ENCODE results near the gene MED15.

DNA sequence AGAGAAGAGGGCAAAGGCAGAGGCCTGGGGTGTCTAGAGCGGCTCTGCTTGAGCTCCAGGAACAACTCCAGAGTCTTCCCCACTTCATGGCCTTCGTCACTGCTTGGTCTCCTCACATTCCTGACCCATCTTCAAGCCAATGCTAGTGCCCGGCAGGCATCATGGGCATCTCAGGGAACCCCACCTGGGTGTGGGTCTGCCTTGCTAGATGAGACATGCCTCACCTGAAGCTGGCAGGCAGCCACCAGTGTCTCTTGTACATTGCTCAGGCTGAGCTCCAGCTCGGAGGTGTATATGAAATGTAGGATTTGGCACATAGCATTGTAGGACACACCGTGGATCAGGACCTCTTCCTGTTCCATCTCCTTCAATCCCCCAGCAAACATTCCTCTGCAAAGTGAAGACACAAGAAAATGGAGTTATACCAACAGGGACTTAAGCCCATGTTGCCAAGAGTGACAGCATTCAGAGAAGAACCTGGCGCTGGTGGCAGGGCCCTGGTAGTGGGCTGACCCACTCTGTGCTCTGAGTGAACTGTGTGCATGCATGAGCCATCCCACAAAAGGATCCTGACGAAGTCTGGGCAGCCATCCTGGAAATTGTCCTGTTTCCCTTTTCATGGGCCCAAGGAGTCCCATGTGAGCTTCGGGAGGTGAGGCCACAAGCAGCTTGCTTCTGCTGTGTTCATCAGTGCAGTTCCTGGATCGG is 36.1 kb upstream of the MED15 start:
- TF ChIP-seq, protein P1, sequence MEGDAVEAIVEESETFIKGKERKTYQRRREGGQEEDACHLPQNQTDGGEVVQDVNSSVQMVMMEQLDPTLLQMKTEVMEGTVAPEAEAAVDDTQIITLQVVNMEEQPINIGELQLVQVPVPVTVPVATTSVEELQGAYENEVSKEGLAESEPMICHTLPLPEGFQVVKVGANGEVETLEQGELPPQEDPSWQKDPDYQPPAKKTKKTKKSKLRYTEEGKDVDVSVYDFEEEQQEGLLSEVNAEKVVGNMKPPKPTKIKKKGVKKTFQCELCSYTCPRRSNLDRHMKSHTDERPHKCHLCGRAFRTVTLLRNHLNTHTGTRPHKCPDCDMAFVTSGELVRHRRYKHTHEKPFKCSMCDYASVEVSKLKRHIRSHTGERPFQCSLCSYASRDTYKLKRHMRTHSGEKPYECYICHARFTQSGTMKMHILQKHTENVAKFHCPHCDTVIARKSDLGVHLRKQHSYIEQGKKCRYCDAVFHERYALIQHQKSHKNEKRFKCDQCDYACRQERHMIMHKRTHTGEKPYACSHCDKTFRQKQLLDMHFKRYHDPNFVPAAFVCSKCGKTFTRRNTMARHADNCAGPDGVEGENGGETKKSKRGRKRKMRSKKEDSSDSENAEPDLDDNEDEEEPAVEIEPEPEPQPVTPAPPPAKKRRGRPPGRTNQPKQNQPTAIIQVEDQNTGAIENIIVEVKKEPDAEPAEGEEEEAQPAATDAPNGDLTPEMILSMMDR (IDR thresholded peaks at IDR 0.05) = no peak
- TF ChIP-seq POLR2AphosphoS5 (IDR thresholded peaks at IDR 0.05) = no peak
